ENCODE data around the gene KLHL2.

Gene KLHL2

DNA sequence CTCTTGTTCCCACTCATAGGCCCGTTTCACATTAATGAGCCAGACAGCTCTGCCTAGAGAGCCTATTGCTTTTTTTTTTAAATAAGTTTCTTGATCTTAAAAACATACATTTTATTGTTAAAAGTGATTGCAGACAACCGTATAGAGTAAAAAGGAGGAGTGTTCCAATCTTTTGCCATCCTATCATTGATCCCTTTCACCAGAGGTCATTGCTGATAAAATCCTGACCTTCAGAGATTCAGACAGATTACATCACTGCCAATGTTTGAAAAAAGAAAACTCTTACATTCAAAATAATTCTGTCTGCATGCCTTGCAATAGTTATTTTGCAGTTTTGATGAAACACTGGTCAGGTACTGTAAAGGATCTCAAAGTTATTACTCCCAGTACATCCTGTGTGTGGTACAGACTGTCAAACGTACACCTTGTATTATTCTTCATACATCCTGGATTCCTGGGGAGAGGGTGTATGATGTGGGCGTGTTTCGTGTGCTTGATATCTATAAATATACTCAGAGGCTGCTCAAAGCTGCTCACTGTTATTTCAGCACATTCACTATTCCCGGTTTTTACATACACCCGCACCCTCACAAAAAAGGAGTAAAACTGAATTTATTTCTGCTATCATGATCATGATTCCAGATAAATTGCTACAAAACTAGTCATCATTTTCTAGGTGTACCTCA lies 15.4 kb upstream of the KLHL2 start:
- no peak overlapping the region for H3K4me3 ChIP-seq (ENCODE audit: low read depth, low read length)
- TF ChIP-seq, protein P1, sequence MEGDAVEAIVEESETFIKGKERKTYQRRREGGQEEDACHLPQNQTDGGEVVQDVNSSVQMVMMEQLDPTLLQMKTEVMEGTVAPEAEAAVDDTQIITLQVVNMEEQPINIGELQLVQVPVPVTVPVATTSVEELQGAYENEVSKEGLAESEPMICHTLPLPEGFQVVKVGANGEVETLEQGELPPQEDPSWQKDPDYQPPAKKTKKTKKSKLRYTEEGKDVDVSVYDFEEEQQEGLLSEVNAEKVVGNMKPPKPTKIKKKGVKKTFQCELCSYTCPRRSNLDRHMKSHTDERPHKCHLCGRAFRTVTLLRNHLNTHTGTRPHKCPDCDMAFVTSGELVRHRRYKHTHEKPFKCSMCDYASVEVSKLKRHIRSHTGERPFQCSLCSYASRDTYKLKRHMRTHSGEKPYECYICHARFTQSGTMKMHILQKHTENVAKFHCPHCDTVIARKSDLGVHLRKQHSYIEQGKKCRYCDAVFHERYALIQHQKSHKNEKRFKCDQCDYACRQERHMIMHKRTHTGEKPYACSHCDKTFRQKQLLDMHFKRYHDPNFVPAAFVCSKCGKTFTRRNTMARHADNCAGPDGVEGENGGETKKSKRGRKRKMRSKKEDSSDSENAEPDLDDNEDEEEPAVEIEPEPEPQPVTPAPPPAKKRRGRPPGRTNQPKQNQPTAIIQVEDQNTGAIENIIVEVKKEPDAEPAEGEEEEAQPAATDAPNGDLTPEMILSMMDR (conservative IDR thresholded peaks at IDR 0.05; ENCODE audit: low read depth, low read length) = no peak
- DNase-seq (ENCODE audit: low read depth) = no peak

DNA sequence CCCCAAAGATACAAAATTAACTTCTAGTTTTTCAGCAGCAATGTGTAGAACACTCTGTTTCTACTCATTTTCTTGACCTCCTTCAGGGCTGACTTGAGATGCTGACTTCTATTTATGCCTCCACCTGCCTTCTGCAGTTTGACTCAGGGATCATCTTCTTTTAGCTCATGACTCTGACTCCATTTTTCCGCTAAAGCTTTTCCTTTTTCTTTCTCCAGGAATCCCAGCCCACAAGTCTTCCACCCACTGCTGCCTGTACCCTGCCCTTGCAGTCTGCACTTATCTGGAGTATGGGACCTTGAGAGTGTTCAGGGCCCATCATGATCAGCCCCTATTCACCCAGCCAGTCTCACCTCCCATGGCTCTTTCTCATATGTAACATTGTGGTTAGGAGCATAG lies 14.9 kb upstream of the KLHL2 start:
- TF ChIP-seq, protein P1 (conservative IDR thresholded peaks at IDR 0.05; ENCODE audit: low read depth, low read length) = no peak
- H3K4me3 ChIP-seq (ENCODE audit: low read depth, low read length) = no peak overlapping the region
- DNase-seq (ENCODE audit: low read depth) = no peak

DNA sequence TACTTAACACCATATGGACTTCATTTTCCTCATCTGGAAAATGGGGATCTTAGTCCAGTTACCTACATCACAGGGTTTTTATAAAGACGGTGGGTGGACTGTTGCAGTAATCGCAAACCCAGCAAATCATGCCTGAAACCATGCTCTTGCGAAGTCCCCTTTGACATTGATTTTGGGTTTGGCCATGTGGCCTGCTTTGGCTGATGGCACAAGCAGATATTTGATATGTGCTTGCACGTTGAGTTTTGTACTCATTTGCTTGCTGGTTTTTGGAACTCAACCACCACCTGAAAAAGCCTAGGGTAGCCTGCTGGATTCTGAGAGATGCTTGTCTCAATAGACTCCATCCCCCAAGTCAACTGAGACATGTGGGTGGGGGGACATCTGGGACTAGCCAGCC lies 14.4 kb upstream of the KLHL2 start:
- TF ChIP-seq, protein P1 (conservative IDR thresholded peaks at IDR 0.05; ENCODE audit: low read depth, low read length) = no peak
- DNase-seq (ENCODE audit: low read depth) = no peak
- H3K4me3 ChIP-seq (ENCODE audit: low read depth, low read length) = no peak overlapping the region

DNA sequence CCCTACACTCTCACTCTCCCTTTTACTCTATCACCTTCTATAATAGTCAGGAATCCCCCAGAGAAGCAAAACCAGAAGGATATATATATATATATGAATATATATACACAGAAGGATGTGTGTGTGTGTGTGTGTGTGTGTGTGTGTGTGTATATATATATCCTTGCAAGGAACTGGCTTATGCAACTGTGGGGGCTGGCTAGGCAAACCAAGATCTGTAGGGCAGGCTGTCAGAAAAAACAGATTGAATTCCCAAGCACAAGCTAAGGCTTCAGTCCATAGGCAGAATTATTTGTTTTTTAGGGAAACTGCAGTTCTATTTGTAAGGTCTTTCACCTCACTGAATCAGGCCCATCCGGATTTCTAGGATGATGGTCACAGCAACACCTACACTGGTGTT lies 13.0 kb upstream of the KLHL2 start:
- TF ChIP-seq, protein P1 (conservative IDR thresholded peaks at IDR 0.05; ENCODE audit: low read depth, low read length) = no peak
- H3K4me3 ChIP-seq (ENCODE audit: low read depth, low read length) = no peak overlapping the region
- DNase-seq (ENCODE audit: low read depth) = no peak

DNA sequence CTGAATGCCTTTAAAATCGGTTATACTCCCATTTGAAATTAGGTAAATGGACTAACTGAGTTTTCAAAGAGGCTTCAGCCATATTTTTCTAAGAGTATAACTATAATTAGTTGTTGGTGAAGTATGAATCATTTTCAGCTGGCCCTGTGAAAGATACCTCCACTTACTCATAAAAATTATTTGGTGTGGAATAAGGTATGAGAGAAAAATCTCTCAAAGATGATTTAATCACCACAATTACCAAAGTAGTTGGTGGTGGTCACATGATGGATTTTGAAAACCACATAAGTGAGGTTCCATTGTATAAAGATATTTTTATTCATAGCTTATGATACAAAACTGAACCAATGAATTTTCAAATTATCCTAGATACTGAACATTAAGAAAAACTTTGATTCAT lies 9.0 kb upstream of the KLHL2 start:
- DNase-seq (ENCODE audit: low read depth) = no peak
- TF ChIP-seq, protein P1 (conservative IDR thresholded peaks at IDR 0.05; ENCODE audit: low read depth, low read length) = no peak
- H3K4me3 ChIP-seq (ENCODE audit: low read depth, low read length) = no peak overlapping the region

DNA sequence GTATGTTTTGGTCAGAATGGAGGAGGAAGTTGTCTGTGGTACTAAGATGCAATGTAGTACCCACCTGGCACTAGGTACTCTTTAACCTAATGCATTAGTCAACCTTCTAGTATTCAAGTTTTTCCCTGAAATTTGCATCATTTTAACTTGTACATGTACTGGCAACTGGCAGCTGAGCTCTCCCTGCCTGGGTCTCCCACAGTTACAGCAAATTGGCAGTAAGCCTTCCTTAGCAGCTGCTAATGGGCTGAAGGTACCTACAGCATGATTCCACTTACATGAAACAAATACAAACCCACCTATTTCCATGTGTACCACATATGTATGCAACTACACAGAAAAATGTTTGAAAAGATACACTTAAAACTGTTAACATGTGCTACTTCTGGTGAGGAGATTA lies 8.1 kb upstream of the KLHL2 start:
- TF ChIP-seq, protein P1 (conservative IDR thresholded peaks at IDR 0.05; ENCODE audit: low read depth, low read length) = no peak
- H3K4me3 ChIP-seq (ENCODE audit: low read depth, low read length) = no peak overlapping the region
- no peak for DNase-seq (ENCODE audit: low read depth)

DNA sequence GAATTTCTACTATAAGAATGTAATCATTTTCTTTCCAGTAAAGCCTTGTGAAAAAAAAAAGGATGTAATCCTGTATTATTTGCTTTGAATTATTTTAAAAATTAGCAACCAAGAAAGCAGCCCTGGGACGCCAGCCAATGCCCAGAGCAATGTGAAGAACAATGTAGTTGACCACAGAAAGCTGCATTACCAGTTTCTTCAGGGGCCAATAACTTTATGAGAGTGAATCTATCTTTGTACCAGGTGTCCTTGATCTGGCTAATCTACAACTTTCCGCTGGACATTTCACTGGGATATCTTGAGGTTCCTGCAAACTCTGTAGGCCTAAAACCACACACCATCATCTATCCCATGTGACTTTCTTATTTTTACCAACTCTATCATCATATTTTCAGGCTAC lies 7.6 kb upstream of the KLHL2 start:
- no peak overlapping the region for H3K4me3 ChIP-seq (ENCODE audit: low read depth, low read length)
- TF ChIP-seq, protein P1 (conservative IDR thresholded peaks at IDR 0.05; ENCODE audit: low read depth, low read length) = no peak
- DNase-seq (ENCODE audit: low read depth) = no peak
